ENCODE results near the gene ZNF438. TPM values are rescaled to one million over a fixed set of nuclear protein-coding genes. Genes with fewer than 3 reads are reported as not detected.

ZNF438 gene
- total and polyA plus RNA-seq, 2 of the 8 experiments (the other 6 are each of a cell fraction or from before 2014, with no cell fraction given): 0.95 to 1.7 TPM

DNA sequence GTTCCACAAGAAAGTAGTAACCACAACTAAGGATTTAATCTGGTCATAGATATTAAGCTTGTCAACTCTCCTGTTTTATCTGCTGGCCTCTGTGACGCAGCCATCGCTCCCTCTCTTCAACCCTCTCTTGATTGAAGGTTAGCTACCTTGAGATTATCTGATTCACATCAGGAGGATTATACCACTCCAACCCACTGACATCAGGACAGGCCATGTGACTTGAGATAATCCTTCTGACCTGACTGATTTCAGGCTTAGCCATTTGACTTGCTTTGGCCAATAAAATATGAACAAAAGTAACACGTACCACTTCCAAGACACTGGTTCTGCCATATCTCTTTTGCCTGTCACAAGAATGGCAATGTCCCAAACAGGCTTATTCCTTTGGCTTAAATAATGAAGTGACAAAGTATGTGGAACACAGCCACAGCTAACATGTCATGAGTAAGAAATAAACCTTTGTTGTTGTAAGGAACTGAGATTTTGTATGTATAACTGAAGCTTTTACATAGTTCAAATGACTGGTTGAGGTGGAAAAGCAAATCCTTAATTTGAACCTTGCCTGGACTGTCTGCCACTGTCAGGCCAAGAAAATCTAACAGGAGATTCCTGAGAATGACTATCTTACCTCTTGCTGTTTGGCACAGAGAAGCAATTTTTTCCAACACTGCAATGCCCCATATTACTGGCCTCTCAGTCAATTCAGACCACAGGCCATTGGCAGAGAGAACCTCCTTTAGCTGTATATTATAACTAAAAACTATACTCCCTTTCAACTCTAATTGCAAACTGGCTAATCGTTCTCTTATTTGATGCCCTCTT lies 13.9 kb downstream of the ZNF438 start:
- H2AK5ac ChIP-seq (ENCODE audit: low read depth, low read length): no peak overlapping the region
- POLR2A ChIA-PET (ENCODE audit: partially characterized antibody): no interaction called here
- TF ChIP-seq, protein P1, sequence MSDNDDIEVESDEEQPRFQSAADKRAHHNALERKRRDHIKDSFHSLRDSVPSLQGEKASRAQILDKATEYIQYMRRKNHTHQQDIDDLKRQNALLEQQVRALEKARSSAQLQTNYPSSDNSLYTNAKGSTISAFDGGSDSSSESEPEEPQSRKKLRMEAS (IDR thresholded peaks at IDR 0.05): no peak
- TF ChIP-seq NANOG (IDR thresholded peaks at IDR 0.05; ENCODE audit: insufficient read depth, low read depth, low read length, poor library complexity, severe bottlenecking): no peak
- no peak for TF ChIP-seq TEAD4 (IDR thresholded peaks at IDR 0.05; ENCODE audit: low read depth, low read length)
- TF ChIP-seq JUN (IDR thresholded peaks at IDR 0.05; ENCODE audit: low read depth, low read length): no peak
- TF ChIP-seq BACH1 (IDR thresholded peaks at IDR 0.05; ENCODE audit: low read length): no peak
- no peak for TF ChIP-seq ATF3 (IDR thresholded peaks at IDR 0.05; ENCODE audit: insufficient read depth, low read depth, low read length)
- TF ChIP-seq RXRA (IDR thresholded peaks at IDR 0.05; ENCODE audit: insufficient read depth, low read depth, low read length): no peak
- no peak for TF ChIP-seq EP300 (IDR thresholded peaks at IDR 0.05; ENCODE audit: borderline replicate concordance in 1 of 2, low read depth in 2 of 2, low read length in 2 of 2)
- no peak for TF ChIP-seq NRF1 (IDR thresholded peaks at IDR 0.05; ENCODE audit: low read depth, low read length)
- no peak for TF ChIP-seq KDM1A (IDR thresholded peaks at IDR 0.05; ENCODE audit: borderline replicate concordance, low read length)
- TF ChIP-seq HDAC2 (IDR thresholded peaks at IDR 0.05; ENCODE audit: borderline replicate concordance in 1 of 2, low read depth in 2 of 2, low read length in 2 of 2): no peak

More for the DNA sequence above, 13.9 kb downstream of the ZNF438 start:
- WGBS, 2 experiments (ENCODE audit: extremely low coverage in 1 of 2, insufficient coverage in 1 of 2, insufficient read length in 1 of 2, insufficient replicate concordance in 2 of 2, low coverage in 1 of 2, low lambda C conversion rate in 2 of 2, missing lambda C conversion rate in 1 of 2): 90% methylated on average over 4 of the region's 4 CpGs; no CpG with 5 or more reads in 1 of the 2 experiments
- Histone ChIP-seq H3K14ac (ENCODE audit: insufficient read length) (no peak overlapping the region), H2BK15ac (ENCODE audit: low read length) (no peak overlapping the region), H3K4me2 (ENCODE audit: insufficient read depth in 1 of 2, low read depth in 2 of 2, low read length in 2 of 2) (no peak overlapping the region), H2BK20ac (ENCODE audit: low read length) (no peak overlapping the region), H3K23ac (ENCODE audit: insufficient read length) (no peak overlapping the region), H3K36me3 (ENCODE audit: control insufficient read depth in 2 of 4, insufficient read depth in 4 of 4, low read length in 3 of 4) (no peaks in the 10 kb centered on the region), H4K20me1 (replicated peaks in 1 of 2; ENCODE audit: control insufficient read depth in 1 of 2, insufficient read depth in 2 of 2, low read length in 2 of 2) (no peaks in the 10 kb centered on the region), H2BK120ac (replicated peaks; ENCODE audit: low read depth, low read length) (no peak overlapping the region), H4K5ac (ENCODE audit: insufficient read length, low read depth, low read length) (no peak overlapping the region), H3K4ac (replicated peaks; ENCODE audit: insufficient read length, low read depth, low read length) (no peak overlapping the region), H3K4me3 (ENCODE audit: extremely low read depth in 1 of 4, insufficient read depth in 2 of 4, low read depth in 3 of 4, low read length in 4 of 4) (no peak overlapping the region), H3K27me3 (replicated peaks in 1 of 4; ENCODE audit: control insufficient read depth in 3 of 4, extremely low read depth in 1 of 4, insufficient read depth in 3 of 4, low read length in 3 of 4) (no peaks in the 10 kb centered on the region), H3K27ac (ENCODE audit: low read depth, low read length) (no peak overlapping the region), H3K9me3 (ENCODE audit: insufficient read depth in 2 of 2, low read depth in 1 of 2, low read length in 1 of 2) (no peaks in the 10 kb centered on the region), H3K79me2 (ENCODE audit: control insufficient read depth in 1 of 2, insufficient read depth in 2 of 2, low read length in 2 of 2) (no peaks in the 10 kb centered on the region), H3K9ac (replicated peaks in 1 of 4; ENCODE audit: extremely low read depth in 1 of 4, low read depth in 3 of 4, low read length in 3 of 4) (no peak overlapping the region), H3K23me2 (ENCODE audit: low read depth, low read length) (no peaks in the 10 kb centered on the region), H4K8ac (ENCODE audit: extremely low read depth, insufficient read depth, low read length) (no peak overlapping the region), H3K18ac (ENCODE audit: extremely low read depth, low read length) (no peak overlapping the region), H3K56ac (replicated peaks; ENCODE audit: insufficient read length, low read depth, low read length) (no peak overlapping the region), H4K91ac (replicated peaks; ENCODE audit: insufficient read length, low read length) (no peak overlapping the region), H2BK5ac (ENCODE audit: low read depth, low read length) (no peak overlapping the region), H3K4me1 (replicated peaks in 1 of 4; ENCODE audit: control insufficient read depth in 3 of 4, insufficient read depth in 4 of 4, low read length in 3 of 4) (peaks cover 0 to 6% (median 2%) of the 10 kb centered on the region in 4 experiments; a peak in 3 of 7 replicates), H3K79me1 (ENCODE audit: low read depth, low read length) (no peaks in the 10 kb centered on the region; the same call in 1 of the 2 replicates), H2BK12ac (ENCODE audit: low read depth, low read length) (no peak overlapping the region), H2AFZ (ENCODE audit: low read length) (no peak overlapping the region)
- FAIRE-seq (no peak), DNase-seq (ENCODE audit: low read depth in 1 of 2, low spot score in 2 of 2) (no peak)
- CTCF ChIA-PET (ENCODE audit: partially characterized antibody): interaction anchor here (1.2 kb wide), 1 partner anchor 174 kb away, joined by 3 read pairs; no protein-coding TSS in a partner anchor
